DMS 273 (cell line): Measurements from ENCODE around the gene GPR15LG.
"Not testable (repeated sequence)": the region's sequence is repeated elsewhere in the genome, so short reads cannot be mapped to it uniquely, and the experiment has no call there.

Experiments used
- DNase-seq: peaks from one replicate; lab custom pipeline; 2025; ENCODE audit not compliant: unreplicated experiment; lab: John Stamatoyannopoulos, UW

The GPR15LG gene

DNA sequence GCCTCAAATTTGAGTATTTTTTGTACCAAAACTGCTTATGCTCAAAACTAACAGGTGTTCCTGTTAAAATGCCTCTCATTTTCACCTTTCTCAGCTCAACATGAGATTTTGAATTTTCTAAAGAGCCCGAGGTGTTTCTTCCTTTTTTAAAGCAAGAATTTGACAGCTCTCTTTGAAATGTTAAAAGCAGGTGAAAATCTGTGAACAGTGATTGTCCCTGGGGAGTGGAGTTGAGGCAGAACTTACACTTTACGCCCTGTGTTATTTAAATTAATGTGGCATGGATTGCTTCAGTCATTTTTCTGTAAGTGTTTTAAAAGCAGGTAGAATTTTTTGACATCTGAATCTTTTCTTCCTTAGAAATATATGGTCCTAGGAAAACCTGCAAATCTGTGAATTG, 9.2 kb upstream of the GPR15LG start:
- DNase-seq, result no peak

DNA sequence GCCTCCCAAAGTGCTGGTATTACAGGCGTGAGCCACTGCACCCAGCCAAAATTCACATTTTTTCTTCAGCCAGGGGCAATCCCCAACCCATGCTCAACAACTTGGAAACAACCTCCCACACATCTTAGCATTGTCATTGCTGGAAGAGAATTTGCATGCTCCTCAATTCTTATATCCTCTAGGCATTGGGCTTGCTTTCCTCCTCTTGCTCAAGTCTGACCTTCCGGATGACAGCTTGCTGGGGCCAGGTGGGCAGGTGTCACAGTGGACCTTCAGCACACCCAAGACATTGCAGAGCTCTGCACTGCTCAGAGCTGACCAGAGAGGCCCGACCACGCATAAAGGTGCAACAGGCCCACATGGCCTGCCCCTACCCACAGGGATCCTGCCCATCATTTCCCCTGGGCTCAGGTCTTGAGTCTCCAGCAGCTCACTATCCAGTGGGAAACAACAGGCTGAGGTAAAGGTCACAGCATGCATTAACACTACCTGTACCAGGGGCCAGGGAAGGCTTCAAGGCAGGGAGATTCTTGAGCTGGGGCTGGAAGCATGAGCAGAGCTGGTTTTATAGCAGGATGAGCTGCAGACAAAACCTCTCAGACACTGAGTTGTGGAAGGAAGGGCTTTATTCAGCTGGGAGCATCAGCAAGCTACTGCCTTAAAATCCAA, 6.8 kb upstream of the GPR15LG start:
- no peak for DNase-seq

DNA sequence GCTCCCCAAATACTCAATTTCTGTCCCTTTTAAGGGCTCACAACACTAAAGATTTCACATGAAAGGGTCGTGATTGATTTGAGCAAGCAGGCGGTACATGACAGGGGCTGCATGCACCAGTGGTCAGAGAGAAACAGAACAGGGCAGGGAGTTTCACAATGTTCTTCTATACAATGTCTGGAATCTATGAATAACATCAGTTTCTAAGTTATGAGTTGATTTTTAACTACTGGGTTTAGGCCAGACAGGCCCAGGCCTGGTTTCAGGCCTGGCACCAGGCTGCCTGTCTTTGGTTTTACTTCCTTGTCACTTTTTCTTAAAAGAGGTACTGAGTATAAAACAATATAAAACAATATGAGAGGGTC, 6.3 kb upstream of the GPR15LG start:
- not testable (repeated sequence) for DNase-seq

DNA sequence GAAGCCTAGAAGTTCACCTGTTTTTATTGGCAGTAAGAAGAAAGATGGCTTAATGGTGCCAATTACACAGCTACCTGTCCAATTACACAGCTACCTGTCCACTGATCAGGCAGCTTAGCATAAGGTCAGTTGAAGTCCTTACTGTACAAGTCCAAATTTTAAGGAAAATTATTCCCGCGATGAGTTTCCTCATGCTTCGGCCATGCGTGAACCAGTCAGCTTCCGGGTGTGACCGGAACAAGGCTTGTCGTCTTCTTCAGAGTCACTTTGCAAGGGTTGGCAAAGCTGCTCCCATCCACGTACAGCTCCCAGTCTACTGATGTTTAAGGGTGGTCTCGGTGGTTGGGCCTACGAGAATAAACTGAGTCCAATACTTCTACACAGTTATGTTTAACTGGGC, 5.2 kb upstream of the GPR15LG start:
- DNase-seq, result not testable (repeated sequence)

DNA sequence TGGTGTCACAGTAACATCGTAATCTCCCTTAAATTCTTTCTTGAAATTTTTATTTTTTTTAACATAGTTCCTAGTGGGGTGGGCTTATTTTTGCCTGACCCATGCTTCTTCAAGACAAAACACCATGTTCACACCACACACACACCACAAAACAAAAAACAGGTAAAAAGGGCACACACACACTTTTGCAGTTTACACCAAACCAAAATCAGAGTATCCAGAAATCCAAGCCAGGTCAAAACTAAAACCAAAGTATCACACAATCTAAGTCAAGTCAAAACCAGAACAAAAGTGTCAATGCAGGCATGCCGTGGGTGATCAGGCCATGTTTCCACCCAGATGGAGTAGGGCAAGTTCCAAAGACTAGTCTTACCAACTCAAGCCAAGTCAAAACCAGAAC, 2.4 kb upstream of the GPR15LG start:
- not testable (repeated sequence) for DNase-seq

DNA sequence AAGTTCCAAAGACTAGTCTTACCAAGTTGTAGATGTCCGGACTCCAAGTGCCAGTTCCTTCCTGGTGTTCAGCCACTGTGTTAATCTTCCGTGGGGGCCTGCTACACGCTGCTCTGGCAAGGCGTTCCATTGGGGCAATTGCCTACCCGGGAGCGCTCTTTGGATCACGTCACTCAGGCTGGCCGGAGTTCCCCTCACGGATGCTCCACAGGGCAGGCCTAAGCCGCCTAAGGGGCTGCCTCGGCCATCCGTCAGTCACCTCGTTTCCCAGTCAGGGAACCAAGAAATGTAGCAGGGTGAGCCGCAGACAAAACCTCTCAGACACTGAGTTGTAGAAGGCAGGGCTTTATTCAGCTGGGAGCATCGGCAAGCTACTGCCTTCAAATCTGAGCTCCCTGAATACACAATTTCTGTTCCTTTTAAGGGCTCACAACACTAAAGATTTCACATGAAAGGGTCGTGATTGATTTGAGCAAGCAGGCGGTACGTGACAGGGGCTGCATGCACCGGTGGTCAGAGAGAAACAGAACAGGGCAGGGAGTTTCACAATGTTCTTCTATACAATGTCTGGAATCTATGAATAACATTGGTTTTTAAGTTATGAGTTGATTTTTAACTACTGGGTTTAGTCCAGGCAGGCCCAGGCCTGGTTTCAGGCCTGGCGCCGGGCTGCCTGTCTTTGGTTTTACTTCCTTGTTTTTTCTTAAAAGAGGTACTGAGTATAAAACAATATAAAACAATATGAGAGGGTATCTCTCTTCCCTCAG, 1.7 kb upstream of the GPR15LG start:
- DNase-seq, result not testable (repeated sequence)

DNA sequence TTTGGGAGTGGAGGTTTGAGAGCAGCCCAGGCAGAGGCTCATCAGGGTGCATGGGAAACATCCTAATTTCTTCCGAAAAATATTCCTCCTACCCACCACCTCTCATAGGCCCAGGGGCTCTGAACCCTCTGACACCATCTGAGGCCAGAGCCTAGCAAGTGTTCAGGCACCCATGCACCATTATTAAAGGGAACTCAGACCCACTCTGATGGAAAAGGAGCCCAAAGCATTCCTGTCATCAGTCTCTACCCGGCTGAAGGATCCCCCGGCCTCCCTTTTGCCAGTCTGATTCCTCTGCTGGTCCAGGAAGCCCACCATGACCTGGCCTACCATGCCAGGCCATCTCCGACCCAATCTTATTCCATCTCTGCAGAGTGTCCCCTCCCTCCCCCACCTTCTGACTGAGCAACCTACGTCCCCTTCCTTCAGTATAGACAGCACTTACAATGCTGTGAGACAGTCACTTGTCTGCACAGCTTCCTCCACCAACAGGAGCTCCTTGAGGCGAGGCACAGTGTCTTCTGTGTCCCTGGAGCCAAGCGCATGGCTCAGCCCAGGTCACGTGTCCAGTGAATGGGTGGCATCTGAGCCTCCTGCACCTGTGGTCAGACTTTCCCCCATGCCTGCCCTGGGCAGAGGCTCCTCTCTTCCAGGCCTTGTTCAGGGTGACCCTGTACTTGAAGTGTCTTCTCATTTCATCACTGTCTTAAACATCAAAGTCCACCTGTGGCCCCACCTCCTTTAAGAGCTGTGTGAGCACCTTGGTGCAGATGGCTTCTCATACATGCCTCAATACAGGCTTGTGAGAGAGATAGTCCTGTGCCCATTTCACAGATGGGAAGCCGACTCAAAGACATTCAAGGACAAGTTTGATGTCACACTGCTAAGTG, 889 bp upstream of the GPR15LG start:
- no peak for DNase-seq

DNA sequence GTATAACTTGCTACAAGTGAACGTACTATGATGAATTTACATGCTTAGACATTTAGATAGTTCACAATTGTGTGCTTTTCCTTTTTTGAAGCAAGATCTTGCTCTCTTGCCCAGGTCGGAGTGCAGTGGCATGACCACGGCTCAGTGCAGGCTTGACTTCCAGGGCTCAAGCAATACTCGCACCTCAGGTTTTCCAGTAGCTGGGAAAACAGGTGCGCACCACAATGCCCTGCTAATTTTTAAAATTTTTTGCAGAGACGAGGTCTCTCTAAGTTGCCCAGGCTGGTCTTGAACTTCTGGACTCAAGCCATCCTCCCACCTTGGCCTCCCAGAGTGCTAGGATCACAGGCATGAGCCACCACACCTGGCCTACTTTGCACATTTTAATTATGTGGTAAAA, 1.8 kb downstream of the GPR15LG start:
- DNase-seq, result no peak

DNA sequence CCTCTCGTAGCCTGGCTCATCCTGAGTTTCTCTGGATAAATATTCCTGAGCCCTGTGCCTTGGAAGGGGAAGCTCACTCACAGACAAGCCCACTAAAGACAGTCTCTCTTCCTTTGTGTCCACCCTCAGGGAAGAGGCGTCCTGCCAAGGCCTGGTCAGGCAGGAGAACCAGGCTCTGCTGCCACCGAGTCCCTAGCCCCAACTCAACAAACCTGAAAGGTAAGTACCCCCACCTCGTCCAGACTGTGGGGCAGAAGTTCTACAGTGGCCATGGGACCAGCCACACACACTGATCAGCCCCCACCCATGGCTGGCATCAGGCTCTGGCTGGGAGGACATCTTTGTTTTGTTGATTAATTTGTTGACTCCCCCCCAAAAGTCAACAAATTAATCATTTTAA, 2.8 kb downstream of the GPR15LG start:
- DNase-seq, result no peak

DNA sequence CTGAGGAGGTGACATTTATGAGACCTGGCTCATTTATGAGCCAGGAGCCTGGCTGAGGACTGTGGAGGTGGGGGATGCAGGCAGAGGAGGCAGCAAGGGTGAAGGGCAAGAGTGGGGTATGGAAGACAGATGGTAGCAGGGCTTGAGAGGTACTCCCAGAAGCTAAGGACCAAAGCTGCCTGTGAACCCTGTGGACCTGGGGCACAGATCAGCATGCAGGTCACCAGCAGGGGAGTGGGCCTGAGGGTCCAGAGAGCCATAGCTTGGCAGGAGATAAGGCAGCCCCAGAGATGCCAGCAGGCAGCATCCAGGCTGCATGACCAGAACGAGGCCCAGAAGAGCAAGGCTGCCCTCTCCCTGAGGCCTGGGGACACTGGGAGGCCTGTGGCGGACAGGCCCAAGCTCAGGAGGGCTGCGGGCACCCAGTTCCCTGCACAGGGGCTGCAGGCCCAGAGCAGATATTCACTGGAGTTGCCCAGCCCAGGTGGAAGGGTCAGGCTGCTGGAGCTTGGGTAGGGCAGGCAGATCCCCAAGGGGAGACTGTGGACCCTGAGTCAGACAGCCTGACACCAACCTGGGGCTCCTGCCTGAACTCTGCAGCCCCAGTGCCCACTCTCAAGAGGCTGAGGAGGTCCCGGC, 3.4 kb downstream of the GPR15LG start:
- DNase-seq, result no peak

DNA sequence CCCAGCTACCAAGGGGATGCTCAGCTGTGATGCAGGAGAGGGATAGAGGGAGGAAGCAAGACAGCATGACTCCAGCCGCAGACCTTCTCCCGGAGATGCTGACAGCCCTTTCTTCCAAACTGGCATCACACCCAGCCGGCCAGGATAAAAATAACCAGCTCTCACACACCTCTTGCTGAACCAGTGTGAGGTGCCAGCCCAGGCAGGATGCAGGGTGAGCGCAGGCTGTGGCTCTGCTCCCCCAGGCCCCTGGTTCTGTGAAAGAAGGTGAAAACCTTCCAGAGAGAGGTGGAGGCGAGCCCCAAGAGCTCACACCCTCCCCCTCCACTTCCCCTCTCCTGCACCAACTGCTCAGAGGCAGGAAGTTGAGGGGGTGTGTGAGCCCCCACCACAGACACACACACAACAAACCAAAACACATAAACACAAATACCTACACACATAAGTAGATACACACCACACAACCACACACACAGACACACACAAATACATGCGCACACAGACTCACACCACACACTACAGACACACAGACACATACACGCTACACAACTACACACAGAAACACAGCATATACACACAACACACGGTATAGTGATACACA, 4.0 kb downstream of the GPR15LG start:
- DNase-seq, result peak; percentile 17

DNA sequence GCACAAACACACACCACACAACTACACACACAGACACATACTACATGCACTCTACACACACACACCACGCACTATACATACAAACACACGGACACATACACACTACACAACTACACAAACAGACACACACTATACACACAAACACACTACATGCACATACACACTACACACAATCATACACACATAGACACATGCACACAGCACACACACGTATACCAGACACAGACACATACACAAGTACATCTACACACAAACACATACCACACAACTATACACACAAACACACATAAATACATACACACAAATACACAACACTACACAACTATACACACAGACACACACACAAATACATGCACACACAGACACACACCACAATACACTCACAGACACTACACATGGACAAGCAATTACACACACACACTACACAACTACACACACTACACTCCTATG, 4.6 kb downstream of the GPR15LG start:
- no peak for DNase-seq

DNA sequence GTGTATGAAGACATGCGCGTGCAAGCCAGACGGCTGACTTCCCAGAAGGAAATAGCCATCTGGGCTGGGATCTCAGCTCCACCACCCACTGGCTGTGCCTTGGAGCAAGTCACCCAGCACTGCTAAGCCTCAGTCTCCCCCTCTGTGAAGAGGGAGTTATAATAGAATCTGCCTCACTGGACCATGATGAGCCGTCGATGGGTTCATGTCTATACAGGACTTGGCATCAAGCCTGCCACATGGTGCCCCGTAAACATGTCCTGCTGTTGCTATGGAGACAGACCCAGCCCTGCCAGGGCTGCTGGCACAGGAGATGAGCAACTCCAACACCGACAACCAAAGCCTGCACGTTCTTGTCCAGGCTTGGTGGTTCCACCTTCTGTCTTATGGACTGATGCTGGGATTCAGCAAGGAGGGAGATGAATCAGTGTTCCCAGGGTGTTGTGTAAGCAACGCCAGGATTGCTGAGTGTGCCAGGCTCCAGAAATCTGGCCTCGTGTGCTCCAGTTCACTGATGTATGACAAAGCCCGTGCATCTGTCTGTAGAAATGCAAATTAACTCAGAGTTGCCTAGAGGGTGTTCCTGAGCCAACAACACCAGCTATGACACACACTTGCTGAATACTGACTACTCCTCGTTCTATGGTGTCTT, 5.6 kb downstream of the GPR15LG start:
- peak; percentile 97 for DNase-seq

DNA sequence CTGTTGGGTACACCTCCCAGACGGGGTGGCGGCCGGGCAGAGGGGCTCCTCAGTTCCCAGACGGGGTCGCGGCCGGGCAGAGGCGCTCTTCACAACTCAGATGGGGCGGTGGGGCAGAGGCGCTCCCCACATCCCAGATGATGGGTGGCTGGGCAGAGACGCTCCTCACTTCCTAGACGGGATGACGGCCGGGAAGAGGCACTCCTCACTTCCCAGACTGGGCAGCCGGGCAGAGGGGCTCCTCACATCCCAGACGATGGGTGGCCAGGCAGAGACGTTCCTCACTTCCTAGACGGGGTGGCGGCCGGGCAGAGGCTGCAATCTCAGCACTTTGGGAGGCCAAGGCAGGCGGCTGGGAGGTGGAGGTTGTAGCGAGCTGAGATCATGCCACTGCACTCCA, 6.8 kb downstream of the GPR15LG start:
- not testable (repeated sequence) for DNase-seq

DNA sequence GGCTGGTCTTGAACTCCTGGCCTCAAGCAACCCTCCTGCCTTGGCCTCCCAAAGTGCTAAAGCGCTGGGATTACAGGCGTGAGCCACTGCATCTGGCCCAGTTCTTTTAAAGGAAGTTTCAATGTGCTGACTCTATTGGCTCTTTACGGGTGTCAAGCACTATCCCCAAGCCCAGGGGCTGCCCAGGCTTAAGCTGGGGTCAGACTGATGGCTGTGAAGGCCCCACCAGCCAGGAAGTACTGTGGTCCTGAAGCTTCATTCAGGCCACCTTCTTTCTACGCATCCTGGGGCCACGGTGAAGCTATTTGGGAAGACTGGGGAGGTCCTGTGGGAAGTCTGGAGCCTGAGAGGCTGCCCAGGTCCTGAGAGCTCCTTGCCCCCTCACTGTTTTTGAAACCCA, 8.0 kb downstream of the GPR15LG start:
- no peak for DNase-seq

DNA sequence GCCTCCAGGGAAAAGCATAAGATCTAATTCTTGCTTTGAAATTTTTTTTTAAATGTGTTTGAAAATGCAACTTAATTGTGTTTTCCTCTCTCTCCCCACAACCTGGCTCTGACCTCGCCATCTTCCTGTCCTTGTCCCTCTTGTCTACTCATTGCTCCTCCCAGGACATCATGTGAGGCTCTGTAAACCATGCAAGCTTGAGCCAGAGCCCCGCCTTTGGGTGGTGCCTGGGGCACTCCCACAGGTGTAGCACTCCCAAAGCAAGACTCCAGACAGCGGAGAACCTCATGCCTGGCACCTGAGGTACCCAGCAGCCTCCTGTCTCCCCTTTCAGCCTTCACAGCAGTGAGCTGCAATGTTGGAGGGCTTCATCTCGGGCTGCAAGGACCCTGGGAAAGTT, 10.9 kb downstream of the GPR15LG start:
- no peak for DNase-seq

DNA sequence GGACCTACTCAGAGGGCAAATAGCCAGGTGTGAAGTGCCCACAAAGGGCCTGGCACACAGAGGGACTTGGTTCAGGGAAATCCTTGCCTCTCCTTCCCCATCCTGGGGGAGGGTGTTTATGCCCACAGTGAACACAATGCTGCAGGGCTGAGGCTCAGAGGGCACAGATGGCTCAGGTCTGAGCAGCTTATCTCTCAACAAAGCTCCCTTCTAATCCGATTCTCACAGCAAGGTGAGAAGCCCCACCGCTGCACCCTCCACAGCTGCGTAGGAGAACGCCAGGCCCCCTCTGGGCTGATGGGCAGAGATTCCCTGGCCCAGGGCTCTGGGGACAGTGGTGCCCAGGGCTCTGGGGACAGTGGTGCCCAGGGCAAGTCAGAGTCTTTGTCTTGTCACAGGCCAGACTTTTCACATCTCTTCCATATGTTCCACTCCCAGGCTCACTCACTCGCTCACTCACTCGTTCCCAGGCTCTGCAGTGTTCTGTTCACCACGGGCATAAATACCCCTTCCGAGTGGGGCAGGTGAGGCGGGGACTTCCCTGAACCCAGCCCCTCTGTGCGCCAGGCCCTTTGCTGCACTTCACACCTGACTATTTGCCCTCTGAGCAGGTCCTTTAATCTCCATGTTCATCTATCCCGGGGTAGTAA, 12.1 kb downstream of the GPR15LG start:
- DNase-seq, result no peak

DNA sequence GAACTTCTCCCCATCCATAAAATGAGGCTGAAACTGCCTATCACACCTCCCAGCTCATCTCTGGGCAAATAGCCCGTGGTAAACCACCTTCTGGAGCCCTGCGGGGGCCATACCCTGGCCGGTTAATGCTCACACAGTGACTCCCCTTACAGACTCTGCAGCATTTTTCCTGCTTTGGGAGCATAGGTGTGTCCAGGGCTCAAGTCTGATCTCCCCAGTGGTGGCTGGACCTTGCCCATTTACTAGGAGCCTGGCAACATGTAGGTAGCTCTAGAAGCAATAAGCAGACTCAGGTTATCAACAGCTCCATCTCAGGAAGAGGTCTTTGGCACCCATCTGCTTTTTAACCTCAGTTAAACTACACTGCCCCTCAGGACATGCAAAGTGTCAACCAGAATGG, 15.2 kb downstream of the GPR15LG start:
- no peak for DNase-seq

DNA sequence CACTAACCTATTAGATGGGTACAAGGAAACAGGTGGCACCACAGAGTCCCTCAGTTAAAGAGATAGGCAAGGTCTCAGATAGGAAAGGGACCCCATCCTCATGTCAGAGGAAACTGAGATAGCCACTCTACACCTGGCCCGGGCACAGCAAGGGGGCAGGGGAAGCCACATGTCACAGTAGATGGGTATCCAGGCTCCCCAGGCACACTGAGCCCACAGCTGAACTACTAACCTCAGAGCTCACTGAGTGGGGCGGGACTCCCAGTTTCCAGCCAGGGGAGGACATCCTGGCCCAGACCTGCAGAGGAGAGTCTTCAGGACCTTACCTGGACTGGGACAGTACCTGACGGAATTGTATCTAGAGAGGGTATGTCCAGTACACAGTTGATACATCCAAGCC, 17.0 kb downstream of the GPR15LG start:
- no peak for DNase-seq

DNA sequence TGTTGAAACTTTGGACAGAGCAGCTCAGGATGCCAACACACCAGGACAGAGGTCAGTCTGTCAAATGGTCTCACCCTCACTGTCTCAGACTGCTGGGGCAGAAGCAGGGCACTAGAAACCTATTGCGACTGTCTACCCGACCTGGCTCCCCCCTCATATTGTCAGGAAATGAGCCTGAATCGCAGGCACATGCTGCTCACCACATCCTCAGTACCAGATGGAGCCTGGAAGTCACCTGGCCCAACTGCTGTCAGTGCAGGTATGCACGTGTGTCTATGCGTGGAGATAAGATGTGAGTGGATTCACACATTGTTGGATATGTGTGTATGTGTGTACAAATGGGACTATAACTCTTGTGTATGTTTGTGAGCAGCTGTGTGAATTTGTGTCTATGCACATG, 17.5 kb downstream of the GPR15LG start:
- DNase-seq, result no peak
